SU-DHL-6 (cell line): ENCODE data around the gene NAA38.

ENCODE experiments used
- H2AFZ ChIP-seq: fragments of 200-600 bp; sonication (generic); 2 replicates; pipeline ENCODE4 v1.6.1; 2014; ENCODE audit warnings: low read depth, mild to moderate bottlenecking, moderate library complexity, mixed read lengths, antibody characterized with exemption, low read length; ENCODE audit not compliant: severe bottlenecking
- H3F3A ChIP-seq: fragments of 200-600 bp; shearing (Covaris generic); 2 replicates; pipeline ENCODE4 v1.6.0; 2016; ENCODE audit warnings: antibody characterized with exemption, mild to moderate bottlenecking; ENCODE audit not compliant: insufficient read depth
- H3K27ac ChIP-seq: fragments of 200-600 bp; sonication (generic); 2 replicates; pipeline ENCODE4 v1.5.1; 2016; ENCODE audit warnings: low read depth, mild to moderate bottlenecking, low read length, moderate library complexity, mixed read lengths
- H3K27me3 ChIP-seq: fragments of 200-600 bp; sonication (generic), shearing (Covaris generic); 2 replicates; pipeline ENCODE4 v1.6.0; 2014; ENCODE audit warnings: mild to moderate bottlenecking, low read length
- H3K36me3 ChIP-seq: fragments of 200-600 bp; sonication (generic); 2 replicates; pipeline ENCODE4 v1.6.1; 2014; ENCODE audit warnings: mild to moderate bottlenecking, low read length, mixed read lengths
- H3K4me2 ChIP-seq: fragments of 300-600, 200-600 bp; shearing (Covaris generic), sonication (generic); 2 replicates; pipeline ENCODE4 v1.6.0; 2014; ENCODE audit warnings: low read length, low read depth, mild to moderate bottlenecking; ENCODE audit not compliant: poor library complexity, severe bottlenecking
- H3K4me3 ChIP-seq: fragments of 200-600 bp; sonication (generic); 2 replicates; pipeline ENCODE4 v1.5.1; 2014; ENCODE audit warnings: antibody characterized with exemption, low read length, mild to moderate bottlenecking, mixed read lengths; ENCODE audit not compliant: insufficient read depth, poor library complexity, severe bottlenecking
- H3K79me2 ChIP-seq: fragments of 200-600 bp; sonication (generic); 2 replicates; pipeline ENCODE4 v1.6.1; 2014; ENCODE audit warnings: mild to moderate bottlenecking, low read length, moderate library complexity; ENCODE audit not compliant: insufficient read depth
- H3K9ac ChIP-seq: fragments of 200-600 bp; sonication (generic); 2 replicates; pipeline ENCODE4 v1.7.0; 2014; ENCODE audit warnings: mild to moderate bottlenecking, low read length
- H3K9me2 ChIP-seq: fragments of 200-600 bp; sonication (generic); replicated peaks from 2 replicates; pipeline ENCODE4 v1.6.1; 2014; ENCODE audit warnings: low read length; ENCODE audit not compliant: insufficient read depth
- H3K9me3 ChIP-seq: fragments of 200-600 bp; sonication (generic); 2 replicates; pipeline ENCODE4 v1.6.1; 2014; ENCODE audit warnings: low read length, mixed read lengths; ENCODE audit not compliant: insufficient read depth
- H4K20me1 ChIP-seq: fragments of 200-600 bp; sonication (generic); 2 replicates; pipeline ENCODE4 v1.6.1; 2014; ENCODE audit warnings: low read depth, mild to moderate bottlenecking, antibody characterized with exemption, low read length, moderate library complexity, mixed read lengths
- CTCF ChIP-seq: fragments of 200-600 bp; sonication (generic); IDR thresholded peaks from one replicate; pipeline ENCODE4 v1.5.1; 2017; ENCODE audit warnings: antibody characterized with exemption, mild to moderate bottlenecking, low read length, moderate library complexity; ENCODE audit not compliant: insufficient read depth, poor library complexity, severe bottlenecking
- EZH2phosphoT487 ChIP-seq: fragments of 200-600 bp; sonication (generic), shearing (Covaris generic); conservative IDR thresholded peaks from 2 replicates; pipeline ENCODE4 v1.6.1; 2018; ENCODE audit warnings: mild to moderate bottlenecking, antibody characterized with exemption, low read length, moderate library complexity, mixed read lengths

The NAA38 gene

GRCh38 chr17:7840441-7840840 lies 16.9 kb downstream of the NAA38 start:
- Histone ChIP-seq H3K4me3 (no peak overlapping the region), H3K4me2 (peak overlapping the region; percentile 92), H3K9ac (peak overlapping the region; percentile 80), H3K9me2 (no peaks in the 10 kb centered on the region), H3K79me2 (peaks cover 14% of the 10 kb centered on the region; the same call in 1 of the 2 replicates), H3K27me3 (no peaks in the 10 kb centered on the region), H3K36me3 (no peaks in the 10 kb centered on the region), H4K20me1 (no peaks in the 10 kb centered on the region), H2AFZ (no peak overlapping the region), H3K9me3 (no peaks in the 10 kb centered on the region), H3F3A (peaks cover 62% of the 10 kb centered on the region), H3K27ac (peak overlapping the region; percentile 94)
- TF ChIP-seq CTCF (no peak), EZH2phosphoT487 (no peak)

- Histone ChIP-seq H3K9ac (peak overlapping the region; percentile 80), H3K36me3 (no peaks in the 10 kb centered on the region), H3K27ac (peak overlapping the region; percentile 94), H3K9me2 (no peaks in the 10 kb centered on the region), H3F3A (peaks cover 62% of the 10 kb centered on the region), H3K4me2 (peak overlapping the region; percentile 92), H2AFZ (no peak overlapping the region), H3K4me3 (no peak overlapping the region), H4K20me1 (no peaks in the 10 kb centered on the region), H3K9me3 (no peaks in the 10 kb centered on the region), H3K27me3 (no peaks in the 10 kb centered on the region), H3K79me2 (peaks cover 8% of the 10 kb centered on the region; the same call in 1 of the 2 replicates)
- TF ChIP-seq CTCF = no peak
- TF ChIP-seq EZH2phosphoT487 = no peak
Observed at GRCh38 chr17:7839876-7840261, 17.5 kb downstream of the NAA38 start.

GRCh38 chr17:7839190-7839875 lies 18.0 kb downstream of the NAA38 start:
- Histone ChIP-seq H3K9me3 (no peaks in the 10 kb centered on the region), H3K4me2 (peak overlapping the region; percentile 92), H3K27me3 (no peaks in the 10 kb centered on the region), H3K36me3 (no peaks in the 10 kb centered on the region), H3K9ac (no peak overlapping the region), H3F3A (peaks cover 62% of the 10 kb centered on the region), H3K9me2 (no peaks in the 10 kb centered on the region), H3K27ac (peak overlapping the region; percentile 94), H4K20me1 (no peaks in the 10 kb centered on the region), H3K4me3 (no peak overlapping the region), H3K79me2 (peaks cover 8% of the 10 kb centered on the region; the same call in 1 of the 2 replicates), H2AFZ (no peak overlapping the region)
- TF ChIP-seq CTCF = no peak
- TF ChIP-seq EZH2phosphoT487 = no peak
